K562 treated with DMSO at 1 percent for 48 hours (cell line): ENCODE measurements around the gene ATF6. TPM values are rescaled to one million over a fixed set of nuclear protein-coding genes. Genes with fewer than 3 reads are reported as not detected.

ENCODE experiments used
- total RNA-seq: library from RNA; unstranded; fragments of 300-600 nt; gene quantifications from 2 replicates; pipeline ENCODE4 v1.2.3, GENCODE V29; 2022; ENCODE audit warnings: low replicate concordance; ENCODE audit errors: extremely low read depth

Gene ATF6
- total RNA-seq = not detected in 2 replicates

GRCh38 chr1:161766102-161766981 is at the start of gene ATF6:
Gene ATF6, plus strand, starts transcription at chr1:161766320. Its CDS starts 41 bp downstream, at chr1:161766361.

DNA sequence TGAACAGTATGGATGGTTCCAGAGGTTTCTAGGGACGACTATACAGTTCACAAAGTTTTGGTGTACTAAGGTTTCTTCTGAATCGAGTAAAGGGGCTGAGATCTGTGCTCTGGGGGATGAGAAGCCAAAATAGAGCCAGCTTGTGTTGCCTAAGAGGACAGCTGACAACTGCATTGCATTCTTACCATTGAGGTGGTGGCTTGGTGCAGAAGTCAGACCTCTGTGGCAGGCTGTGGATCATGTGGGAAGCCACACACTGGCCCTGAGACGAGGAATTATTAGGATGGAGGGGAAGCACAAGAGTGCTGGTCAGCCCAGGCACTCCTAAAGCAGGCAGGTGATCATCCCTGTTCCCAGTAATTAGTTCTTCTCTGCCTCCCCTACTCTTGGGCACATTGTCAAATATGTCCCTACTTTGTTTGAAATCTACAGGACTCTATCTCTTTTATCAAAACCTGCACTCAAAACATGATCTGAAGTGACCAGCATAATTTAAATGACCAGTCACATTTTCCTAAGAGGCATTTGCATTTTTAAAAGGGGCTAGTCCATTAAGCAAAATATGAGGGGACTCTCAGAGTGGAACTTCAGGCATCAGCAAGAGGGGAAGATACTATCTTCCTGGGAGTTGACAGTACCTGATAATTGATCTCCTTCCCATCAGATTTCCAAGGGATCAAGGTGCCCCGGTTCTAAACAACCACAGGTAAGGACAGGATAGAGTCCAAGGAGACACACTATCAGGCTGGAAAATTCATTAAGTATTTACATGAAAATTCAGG is 45.0 kb upstream of the ATF6 start, which contains the start of gene FCRLB:
FCRLB (plus strand) TSS at position 589 of the 782 bp plus-strand sequence. CDS start 1,129 bp downstream, outside the sequence.

DNA sequence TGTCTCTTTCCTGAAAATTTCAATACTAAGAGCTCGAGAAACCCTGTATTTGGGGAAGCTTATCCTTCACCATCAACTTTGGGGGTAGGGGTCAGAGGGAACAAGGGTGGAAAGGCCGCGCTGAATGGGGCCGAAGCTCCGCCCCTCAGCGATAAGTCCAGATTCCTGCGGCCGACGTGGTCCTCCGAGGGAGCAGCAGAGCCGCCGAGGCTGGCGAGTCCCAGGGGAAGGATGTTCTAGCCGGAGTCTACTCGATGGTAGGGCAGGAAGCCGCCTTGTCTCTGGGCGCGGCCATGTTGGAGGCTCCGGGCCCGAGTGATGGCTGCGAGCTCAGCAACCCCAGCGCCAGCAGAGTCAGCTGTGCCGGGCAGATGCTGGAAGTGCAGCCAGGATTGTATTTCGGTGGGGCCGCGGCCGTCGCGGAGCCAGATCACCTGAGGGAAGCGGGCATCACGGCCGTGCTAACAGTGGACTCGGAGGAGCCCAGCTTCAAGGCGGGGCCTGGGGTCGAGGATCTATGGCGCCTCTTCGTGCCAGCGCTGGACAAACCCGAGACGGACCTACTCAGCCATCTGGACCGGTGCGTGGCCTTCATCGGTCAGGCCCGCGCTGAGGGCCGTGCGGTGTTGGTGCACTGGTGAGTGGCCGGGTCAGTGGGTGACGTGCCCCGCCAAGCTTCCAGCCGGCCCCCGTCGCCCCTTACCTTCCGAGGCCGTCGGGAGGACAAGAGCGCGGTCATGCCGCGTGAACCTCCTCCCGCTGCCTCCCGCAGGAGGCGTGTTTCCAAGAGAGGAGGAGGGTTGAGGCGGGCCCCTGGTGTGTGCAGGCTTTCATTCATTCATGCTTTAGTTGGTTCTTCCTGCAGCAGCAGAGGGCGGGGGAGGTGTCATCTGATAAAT is 16.4 kb upstream of the ATF6 start, which contains the start of gene DUSP12:
DUSP12 (plus strand) TSS at position 278 of the 899 bp plus-strand sequence; CDS start at position 294, 16 bp downstream.

Other genes starting within 250 kb of the ATF6 start
- not detected in 2 replicates for gene HSPA6, start 241.8 kb upstream of the ATF6 start, total RNA-seq
- not detected in 2 replicates for gene FCGR3A, start 216.5 kb upstream of the ATF6 start, total RNA-seq
- not detected in 2 replicates for gene FCGR3B, start 135.1 kb upstream of the ATF6 start, total RNA-seq
- not detected in 2 replicates for gene FCGR2B, start 103.2 kb upstream of the ATF6 start, total RNA-seq
- gene FCRLA, start 59.1 kb upstream of the ATF6 start, total RNA-seq = not detected in 2 replicates
- gene FCRLB, start 44.8 kb upstream of the ATF6 start, total RNA-seq = not detected in 2 replicates
- not detected in 2 replicates for gene DUSP12, start 16.5 kb upstream of the ATF6 start, total RNA-seq